Endometrial microvascular endothelial cells (primary cell): ENCODE results near the gene PLA2G6. TPM values are rescaled to one million over a fixed set of nuclear protein-coding genes. Genes with fewer than 3 reads are reported as not detected.
"Not testable (repeated sequence)": the region's sequence is repeated elsewhere in the genome, so short reads cannot be mapped to it uniquely, and the experiment has no call there.

ENCODE experiments used
- in situ Hi-C: cut with HindIII; loops from 2 replicates; pipeline ENCODE4 v1.10.0; 2017; ENCODE audit warnings: low sequenced_read_pairs, low pct_unique_long_range_greater_than_20kb; ENCODE audit errors: inconsistent ontology term
- total RNA-seq: library from RNA; depleted of rRNA; stranded (reverse); fragments of >200 nt; gene quantifications from one replicate; pipeline ENCODE4 v1.2.3, GENCODE V29; 2015; ENCODE audit errors: inconsistent ontology term

The PLA2G6 gene
- total RNA-seq, 1 donor from 2014 or later = 1.6 TPM

DNA sequence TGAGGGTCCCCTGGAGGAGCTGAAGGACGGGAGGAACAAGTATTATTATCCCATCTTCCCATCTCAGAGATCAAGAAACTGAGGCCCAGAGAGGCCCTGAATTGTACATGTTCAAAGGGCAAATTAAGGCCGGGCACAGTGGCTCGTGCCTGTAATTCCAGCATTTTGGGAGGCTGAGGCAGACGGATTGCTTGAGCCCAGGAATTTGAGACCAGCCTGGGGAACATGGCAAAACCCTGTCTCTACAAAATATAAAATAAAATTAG lies 8.1 kb downstream of the PLA2G6 start:
- in situ Hi-C loops = loop anchor here (25.0 kb wide), 1 partner anchor 139 kb away; the partner anchor contains the start of gene CSNK1E

DNA sequence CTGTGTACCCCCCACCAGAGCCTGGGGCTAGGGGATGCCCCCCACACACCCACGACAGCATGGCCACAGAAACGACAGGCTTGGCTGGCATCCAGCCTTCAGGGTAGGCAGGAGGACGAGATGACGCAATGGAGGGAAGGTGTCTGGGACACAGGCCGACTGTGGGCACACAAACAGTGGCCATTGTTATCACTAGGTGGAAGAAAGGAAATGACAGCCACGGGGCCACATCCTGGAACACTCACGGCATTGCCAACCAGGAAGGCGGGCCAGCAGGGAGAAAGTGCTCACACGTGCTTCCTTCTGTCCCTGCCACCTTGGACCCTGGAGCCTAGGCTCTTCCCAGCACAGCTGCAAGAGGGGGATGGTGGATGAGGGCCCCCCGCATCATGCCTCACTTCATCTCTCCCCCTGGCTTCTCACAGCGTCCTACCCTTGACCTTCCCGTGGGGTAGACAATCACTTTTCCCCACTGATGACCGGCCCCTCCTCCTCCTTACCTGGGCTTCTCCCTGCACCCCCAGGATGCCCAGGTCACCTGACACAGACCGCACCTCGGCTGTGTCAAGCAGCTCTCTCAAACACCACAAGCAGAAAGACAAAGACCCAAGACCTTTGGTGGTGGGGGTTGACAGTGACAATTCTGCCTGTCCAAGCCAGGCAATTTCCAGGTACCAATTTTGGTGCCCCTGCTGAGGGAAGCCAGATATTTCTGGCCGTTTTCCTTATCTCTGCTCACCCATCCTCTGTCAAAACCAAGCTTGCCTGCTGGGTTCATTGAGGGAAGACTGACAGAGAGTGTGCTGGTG lies 8.6 kb downstream of the PLA2G6 start:
- in situ Hi-C loops = loop anchor here (25.0 kb wide), 1 partner anchor 139 kb away; the partner anchor contains the start of gene CSNK1E

- in situ Hi-C loops = loop anchor here (25.0 kb wide), 1 partner anchor 140 kb away; the partner anchor contains the start of gene CSNK1E
These were observed 9.5 kb downstream of the PLA2G6 start for GRCh38 chr22:38171927-38172831.

GRCh38 chr22:38170469-38170868 lies 11.2 kb downstream of the PLA2G6 start:
- in situ Hi-C loops = loop anchor here (25.0 kb wide), 1 partner anchor 142 kb away; the partner anchor contains the start of gene CSNK1E

DNA sequence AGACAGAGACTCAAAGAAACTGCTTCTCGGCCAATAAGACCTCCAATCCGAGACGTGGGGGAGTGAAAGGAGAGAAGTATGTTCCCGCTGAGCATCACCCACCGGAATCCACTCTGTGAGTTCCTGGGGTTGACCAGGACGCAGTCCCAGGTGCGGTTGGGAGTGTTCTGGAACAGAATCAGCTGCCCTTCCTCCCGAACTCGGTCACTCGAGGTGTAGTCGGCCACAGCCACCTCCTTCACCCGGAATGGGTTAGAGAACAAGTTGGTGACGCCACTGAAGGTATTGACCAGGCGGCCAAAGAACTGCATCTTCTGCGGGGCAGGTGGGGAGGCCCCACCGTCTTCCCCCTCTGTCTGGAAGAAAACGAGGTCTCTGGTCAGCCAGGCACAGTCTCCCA lies 12.5 kb downstream of the PLA2G6 start:
- in situ Hi-C loops = loop anchor here (25.0 kb wide), 1 partner anchor 143 kb away; the partner anchor contains the start of gene CSNK1E

- in situ Hi-C loops = loop anchor here (25.0 kb wide), 1 partner anchor 144 kb away; the partner anchor contains the start of gene CSNK1E
These were observed 13.6 kb downstream of the PLA2G6 start for GRCh38 chr22:38167988-38168407.

- in situ Hi-C loops = loop anchor here (25.0 kb wide), 1 partner anchor 146 kb away; the partner anchor contains the start of gene CSNK1E
These were observed 15.6 kb downstream of the PLA2G6 start for GRCh38 chr22:38165922-38166593.

DNA sequence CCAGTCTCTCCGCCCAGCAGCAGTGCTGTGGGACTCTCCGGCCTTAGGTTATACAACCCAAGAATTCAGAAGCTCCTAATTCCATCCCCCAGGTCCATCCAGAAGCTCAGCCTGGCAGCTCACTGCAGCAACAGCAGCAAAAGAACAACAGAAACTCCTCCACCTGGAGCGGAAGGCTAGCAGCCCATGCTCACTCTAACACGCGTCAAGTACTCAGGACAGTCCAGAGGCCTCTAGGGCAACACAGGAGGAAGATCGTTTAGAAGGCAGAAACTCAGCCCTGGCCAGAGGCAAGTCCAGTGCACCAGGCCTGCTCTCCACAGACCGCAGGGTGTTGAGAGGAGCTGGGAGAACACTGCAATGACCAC lies 17.1 kb downstream of the PLA2G6 start:
- in situ Hi-C loops = loop anchor here (25.0 kb wide), 1 partner anchor 148 kb away; the partner anchor contains the start of gene CSNK1E

DNA sequence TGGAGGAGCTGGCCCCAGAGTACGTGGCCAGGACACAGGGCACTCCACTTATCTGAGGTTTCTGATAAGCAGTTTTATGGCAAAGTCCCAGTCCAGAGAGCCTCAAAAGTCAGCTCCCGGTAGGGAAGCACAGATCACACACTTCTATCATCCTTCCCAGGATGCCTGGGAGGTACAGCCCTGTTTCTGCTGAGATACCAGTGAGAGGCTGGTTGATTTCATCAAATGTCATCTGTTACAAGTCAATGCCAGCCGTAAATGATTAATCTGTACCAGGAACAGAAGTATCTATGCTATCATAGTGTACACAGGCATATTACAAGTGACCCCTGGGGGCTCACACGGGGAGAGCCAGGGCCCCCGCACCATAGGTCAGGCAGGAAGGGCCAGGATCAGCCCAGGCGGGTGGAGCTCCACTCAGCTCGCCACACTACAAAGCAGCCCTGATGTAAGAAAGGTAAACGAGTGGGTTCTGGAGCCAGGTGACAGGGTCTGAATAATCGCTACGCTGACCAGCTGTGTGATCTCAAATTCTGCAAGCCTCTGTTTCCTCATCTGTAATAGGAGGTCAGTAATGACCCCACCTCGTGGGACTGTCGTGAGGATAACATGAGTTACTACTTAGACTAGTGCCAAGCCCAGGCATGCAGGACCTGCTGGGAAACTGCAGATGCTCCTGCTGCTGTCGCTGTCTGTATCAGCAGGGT lies 17.6 kb downstream of the PLA2G6 start:
- in situ Hi-C loops = loop anchor here (25.0 kb wide), 1 partner anchor 148 kb away; the partner anchor contains the start of gene CSNK1E

- in situ Hi-C loops = loop anchor here (25.0 kb wide), 1 partner anchor 149 kb away; the partner anchor contains the start of gene CSNK1E
These were observed 18.5 kb downstream of the PLA2G6 start for GRCh38 chr22:38162881-38163843.

GRCh38 chr22:38155703-38156102 lies 25.9 kb downstream of the PLA2G6 start:
- in situ Hi-C loops = loop anchor here (25.0 kb wide), 1 partner anchor 157 kb away; the partner anchor contains the start of gene CSNK1E

- in situ Hi-C loops = loop anchor here (25.0 kb wide), 1 partner anchor 158 kb away; the partner anchor contains the start of gene CSNK1E
These were observed 27.1 kb downstream of the PLA2G6 start for GRCh38 chr22:38154563-38154915.

DNA sequence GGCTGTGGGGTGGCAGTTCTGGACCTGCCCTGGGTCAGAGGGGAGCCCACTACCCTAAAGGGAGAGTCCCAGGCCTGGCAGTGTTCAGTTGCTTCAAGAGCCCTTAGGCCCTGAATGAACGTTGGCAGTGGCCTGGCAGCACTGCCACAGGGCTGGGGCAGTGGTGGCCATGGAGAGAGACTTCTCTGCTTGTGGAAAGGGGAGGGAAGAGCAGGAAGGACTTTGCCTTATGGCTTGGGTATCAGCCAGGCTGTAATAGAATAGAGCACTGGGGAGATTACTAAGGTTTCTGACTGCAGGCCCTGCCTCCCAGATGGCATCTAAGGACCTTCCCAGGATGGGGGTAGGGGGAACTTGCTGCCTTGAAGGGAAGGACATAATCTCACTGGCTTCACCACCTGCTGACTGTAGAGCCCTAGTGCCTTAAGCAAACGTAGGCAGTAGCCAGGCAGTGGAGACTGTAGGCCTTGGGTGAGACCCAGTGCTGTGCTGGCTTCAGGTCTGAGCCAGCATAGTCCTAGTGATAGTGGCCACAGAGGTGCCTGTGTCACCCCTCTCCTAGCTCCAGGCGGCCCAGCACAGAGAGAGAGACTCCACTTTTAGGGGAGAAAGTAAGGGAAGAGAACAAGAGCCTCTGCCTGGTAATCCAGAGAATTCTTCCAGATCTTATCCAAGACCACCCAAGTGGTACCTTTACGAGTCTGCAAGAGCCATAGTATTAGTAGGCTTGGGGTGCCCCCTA lies 27.6 kb downstream of the PLA2G6 start:
- in situ Hi-C loops = loop anchor here (25.0 kb wide), 1 partner anchor 158 kb away; the partner anchor contains the start of gene CSNK1E

DNA sequence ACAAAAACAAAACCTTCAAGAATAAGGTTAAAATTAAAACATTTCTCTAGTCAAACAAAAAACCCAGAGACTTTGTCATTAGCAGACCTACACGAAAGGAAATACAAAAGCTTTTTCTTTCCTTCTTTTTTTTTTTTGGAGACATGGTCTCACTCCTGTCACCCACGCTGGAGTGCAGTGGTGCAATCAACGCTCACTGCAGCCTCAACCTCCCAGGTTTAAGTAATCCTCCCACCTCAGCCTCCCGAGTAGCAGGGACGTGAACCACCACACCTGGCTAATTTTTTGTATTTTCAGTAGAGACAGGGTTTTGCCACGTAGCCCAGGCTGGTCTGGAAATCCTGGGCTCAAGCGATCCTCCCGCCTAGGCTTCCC lies 30.5 kb downstream of the PLA2G6 start:
- in situ Hi-C loops = loop anchor here (25.0 kb wide), 1 partner anchor 161 kb away; the partner anchor contains the start of gene CSNK1E

DNA sequence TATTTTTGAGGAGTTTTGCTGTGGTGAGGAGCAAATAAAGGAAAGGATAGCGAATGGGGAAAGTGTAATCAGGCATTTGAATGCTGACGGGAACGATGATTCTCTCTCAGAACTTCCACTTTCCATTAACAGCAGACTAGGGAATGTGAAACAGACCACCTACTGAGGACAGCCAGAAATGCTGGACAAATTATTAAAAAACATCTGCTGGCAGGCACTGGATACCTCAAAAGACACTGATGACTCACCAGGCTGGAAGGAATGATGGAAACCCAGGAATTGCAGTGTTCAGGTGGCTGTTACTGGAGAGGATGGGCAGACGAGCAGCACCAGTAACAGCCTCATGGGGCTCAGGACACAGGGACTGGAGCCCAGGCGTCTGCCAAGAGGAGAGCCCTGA lies 33.4 kb downstream of the PLA2G6 start:
- in situ Hi-C loops = no loop called here

DNA sequence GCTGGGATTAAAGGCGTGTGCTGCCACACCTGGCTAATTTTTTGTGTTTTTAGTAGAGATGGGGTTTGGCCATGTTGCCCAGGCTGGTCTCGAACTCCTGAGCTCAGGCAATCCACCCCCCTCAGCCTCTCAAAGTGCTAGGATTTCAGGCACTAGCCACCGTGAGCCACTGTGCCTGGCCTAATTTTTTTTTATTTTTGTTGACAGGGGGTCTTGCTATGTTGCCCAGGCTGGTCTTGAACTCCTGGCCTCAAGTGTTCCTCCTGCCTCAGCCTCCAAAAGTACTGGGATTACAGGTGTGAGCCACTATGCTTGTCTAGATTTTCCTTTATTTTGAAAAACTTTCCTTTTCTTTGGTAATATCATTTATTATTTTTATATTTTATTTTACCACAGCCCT lies 35.5 kb downstream of the PLA2G6 start:
- in situ Hi-C loops = not testable (repeated sequence)
